ENCODE measurements around the gene WDR13.
A peak's percentile ranks its signal among the peaks of the same experiment; 100 is the strongest.
"Not testable (repeated sequence)": the region's sequence is repeated elsewhere in the genome, so short reads cannot be mapped to it uniquely, and the experiment has no call there.

Gene WDR13

DNA sequence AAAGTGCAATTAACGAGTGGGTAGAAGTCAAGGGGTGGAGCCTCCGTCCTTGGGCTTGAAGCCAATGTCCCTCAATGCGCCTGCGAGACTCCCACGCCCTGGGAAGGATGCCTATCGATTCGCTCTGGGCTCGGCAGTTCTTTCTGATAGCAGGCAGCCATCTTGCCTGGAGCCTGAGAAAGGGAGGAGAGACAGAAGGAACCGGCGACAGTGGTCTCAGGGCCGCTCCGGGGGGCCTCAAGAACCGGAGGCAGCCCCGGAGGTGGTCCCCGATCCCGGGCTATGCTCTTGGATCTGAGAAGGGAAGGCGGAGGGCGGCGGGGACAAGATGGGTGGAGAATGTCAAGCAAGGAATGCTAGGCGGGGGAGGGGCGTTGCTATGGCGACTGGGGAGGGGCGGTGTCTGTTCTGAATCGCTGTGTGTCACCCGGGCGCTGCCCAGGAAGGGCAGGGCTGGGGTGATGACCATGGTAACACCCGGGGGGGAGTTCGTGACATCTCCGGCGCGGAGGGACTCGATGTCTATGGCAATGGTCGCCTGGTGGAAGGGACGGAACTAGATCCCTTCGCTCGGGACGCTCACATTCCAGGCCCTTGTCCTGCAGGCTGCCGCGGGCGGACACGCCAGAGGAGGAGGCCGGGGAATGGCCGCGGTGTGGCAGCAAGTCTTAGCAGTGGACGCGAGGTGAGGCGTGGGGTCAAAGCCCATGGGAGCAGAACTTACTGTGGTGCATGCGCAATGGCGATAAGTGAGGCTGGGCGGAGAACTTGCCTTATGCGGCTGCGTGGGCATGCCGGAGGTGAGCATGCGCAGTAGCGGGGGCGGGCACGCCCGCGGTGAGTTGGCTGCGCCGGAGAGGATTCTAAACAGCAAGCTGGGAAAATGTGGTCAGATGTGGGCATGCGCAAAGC, at the start of gene WDR13:
WDR13 (plus strand) TSS at position 140 of the 912 bp plus-strand sequence; CDS start at position 645, 505 bp downstream.
- peak; percentile 83 for DNase-seq (ENCODE audit: low read depth)

GRCh38 chrX:48548871-48549270, 48.4 kb upstream of the WDR13 start:
- no peak for DNase-seq (ENCODE audit: low read depth)

DNA sequence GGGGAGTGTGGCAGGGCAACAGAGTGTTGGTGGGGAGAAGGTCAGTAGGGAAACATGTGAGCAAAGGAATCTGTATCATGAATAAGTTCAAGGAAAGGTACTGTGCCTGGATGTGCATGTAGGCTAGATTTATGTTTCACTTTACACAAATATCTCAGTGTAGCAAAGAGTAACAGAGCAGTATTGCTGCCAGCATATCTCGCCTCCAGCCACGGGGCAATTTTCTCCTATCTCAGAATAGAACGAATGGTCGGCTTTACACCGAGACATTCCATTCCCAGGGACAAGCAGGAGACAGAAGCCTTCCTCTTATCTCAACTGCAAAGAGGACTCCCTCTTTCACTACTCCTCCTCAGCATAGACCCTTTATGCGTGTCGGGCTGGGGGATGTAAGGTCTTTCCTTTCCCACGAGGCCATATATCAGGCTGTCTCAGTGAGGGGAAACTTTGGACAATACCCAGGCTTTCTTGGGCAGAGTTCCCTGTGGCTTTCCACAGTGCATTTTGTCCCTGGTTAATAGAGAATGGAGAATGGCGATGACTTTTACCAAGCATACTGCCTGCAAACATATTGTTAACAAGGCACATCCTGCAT, 41.5 kb upstream of the WDR13 start:
- not testable (repeated sequence) for DNase-seq (ENCODE audit: low read depth)

- peak; percentile 28 for DNase-seq (ENCODE audit: low read depth)
Observed at GRCh38 chrX:48558271-48558670, 39.0 kb upstream of the WDR13 start.

DNA sequence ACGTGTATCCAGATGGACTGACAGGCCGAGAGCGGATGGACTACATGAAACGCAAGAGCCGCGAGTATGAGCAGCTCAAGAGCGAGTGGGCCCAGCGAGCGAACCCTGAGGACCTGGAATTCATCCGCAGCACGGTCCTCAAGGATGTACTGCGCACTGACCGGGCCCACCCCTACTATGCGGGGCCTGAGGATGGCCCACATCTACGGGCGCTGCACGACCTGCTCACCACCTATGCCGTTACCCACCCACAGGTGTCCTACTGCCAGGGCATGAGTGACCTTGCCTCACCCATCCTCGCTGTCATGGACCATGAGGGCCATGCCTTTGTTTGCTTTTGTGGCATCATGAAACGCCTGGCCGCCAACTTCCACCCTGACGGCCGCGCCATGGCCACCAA, 37.7 kb upstream of the WDR13 start:
- no peak for DNase-seq (ENCODE audit: low read depth)

DNA sequence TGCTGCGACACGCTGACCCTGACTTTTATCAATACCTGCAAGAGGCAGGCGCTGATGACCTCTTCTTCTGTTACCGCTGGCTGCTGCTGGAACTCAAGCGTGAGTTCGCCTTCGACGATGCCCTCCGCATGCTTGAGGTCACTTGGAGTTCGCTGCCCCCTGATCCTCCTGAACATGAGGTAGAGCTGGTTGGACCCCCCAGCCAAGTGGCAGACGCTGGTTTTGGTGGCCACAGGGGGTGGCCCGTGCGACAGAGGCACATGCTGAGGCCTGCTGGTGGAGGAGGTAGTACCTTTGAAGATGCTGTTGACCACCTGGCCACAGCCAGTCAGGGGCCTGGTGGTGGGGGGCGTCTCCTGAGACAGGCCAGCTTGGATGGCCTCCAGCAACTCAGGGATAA, 37.2 kb upstream of the WDR13 start:
- no peak for DNase-seq (ENCODE audit: low read depth)

GRCh38 chrX:48560681-48561080, 36.6 kb upstream of the WDR13 start:
- DNase-seq (ENCODE audit: low read depth) = no peak

DNA sequence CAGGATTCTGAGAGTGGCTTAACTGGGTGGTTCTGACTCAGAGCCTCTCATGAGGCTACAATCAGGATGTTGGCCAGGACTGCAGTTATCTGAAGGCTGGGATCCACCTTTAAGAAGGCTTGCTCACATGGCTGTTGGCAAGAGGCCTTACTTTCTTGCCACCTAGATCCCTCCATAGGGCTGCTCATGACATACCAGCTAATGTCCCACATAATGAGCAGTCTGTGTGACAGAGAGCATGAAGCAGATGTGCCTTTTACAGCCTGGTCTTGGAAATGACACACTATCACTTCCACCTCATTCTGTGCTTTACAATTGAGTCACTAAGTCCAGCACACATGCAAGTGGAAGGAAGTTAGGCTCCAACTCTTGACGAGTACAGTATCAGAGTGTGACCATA, 27.3 kb upstream of the WDR13 start:
- DNase-seq (ENCODE audit: low read depth) = peak; percentile 29

DNA sequence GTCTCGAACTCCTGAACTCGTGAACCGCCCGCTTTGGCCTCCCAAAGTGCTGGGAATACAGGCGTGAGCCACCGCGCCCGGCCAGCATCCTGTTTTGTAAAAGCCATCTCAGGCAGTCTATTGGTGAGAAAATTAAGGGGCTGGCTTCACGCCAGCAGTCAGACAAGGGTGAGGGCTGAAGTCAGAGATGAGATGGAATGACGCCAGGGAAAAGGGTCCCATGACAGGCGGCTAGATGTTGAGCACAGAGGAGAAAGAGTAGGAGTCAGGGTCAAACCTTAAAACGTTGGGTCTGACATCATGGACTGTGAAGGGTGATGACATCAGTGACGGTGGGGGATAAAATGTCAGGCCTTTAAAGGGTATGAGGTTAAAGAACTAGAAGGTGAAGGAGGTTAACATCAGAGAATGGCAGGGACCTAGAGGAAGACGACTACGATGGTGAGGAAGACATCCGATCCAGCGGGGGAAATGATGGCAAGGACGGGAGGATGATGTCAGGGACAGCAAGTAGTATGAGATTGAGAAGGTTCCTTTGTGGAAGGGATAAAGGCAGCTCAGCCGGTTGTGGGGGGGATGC, 23.5 kb upstream of the WDR13 start:
- no peak for DNase-seq (ENCODE audit: low read depth)

GRCh38 chrX:48574270-48575266, 22.7 kb upstream of the WDR13 start, which contains the start of gene RBM3:
RBM3 (plus strand) TSS chrX:48574484; CDS start chrX:48575181, 697 bp downstream.
- DNase-seq (ENCODE audit: low read depth) = peak; percentile 83

GRCh38 chrX:48575642-48576041, 21.6 kb upstream of the WDR13 start:
- DNase-seq (ENCODE audit: low read depth) = no peak

DNA sequence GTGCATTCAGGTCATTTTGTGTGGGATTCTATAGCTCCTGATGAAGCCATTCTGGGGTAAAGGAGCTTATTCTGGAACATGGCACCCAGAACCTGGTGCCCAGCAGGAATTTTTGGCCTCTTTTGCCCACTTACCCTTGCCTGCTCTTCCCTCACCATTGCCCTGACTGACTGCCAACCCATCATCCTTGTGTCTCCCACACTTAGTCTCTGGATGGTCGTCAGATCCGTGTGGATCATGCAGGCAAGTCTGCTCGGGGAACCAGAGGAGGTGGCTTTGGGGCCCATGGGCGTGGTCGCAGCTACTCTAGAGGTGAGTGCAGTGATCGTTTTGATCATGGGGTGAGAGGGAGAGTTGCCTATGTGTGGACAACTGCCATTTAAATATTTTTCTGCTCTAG, 21.2 kb upstream of the WDR13 start:
- DNase-seq (ENCODE audit: low read depth) = no peak

DNA sequence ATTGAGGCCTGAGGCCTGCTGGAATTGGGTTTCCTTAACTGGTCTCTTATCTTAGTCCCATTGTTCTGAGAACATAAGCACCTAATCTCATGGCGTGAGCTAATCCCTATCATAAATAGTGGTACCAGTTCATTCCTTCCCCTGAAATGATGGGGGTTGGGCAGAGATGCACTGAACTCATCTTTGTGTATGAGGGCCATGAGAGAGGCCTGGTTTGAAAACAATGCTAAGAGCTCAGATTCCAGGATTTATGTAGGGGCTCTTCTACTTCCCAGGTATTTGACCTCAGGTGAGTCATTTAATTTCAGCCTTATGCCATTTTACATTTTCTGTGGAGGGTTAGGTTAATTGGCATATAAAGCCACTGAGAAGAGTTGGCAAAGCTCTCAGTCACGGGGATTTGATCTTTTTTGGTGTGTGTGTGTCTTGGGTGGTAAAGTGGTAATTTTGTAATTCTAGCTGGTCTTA, 18.6 kb upstream of the WDR13 start:
- no peak for DNase-seq (ENCODE audit: low read depth)

DNA sequence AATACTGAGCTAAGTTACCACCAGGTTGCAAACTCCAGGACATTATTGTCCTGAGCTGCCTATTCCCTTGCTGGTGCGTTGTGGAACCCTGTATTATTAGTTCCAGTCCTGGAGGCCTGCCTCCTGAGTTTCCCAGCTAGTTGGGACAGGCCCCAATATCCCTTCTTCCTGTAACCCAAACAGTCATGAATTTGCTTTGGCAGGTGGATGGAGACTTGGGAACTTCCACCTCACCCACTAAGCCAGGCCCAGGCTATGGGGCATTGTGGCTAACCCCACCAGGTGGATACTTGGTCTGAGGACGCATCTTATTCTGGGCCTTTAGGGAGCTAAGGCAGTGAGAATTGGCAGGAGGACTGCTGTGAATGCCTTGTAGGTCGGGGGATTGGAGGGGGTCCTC, 18.0 kb upstream of the WDR13 start:
- DNase-seq (ENCODE audit: low read depth) = no peak

GRCh38 chrX:48580662-48581061, 16.6 kb upstream of the WDR13 start:
- no peak for DNase-seq (ENCODE audit: low read depth)

- DNase-seq (ENCODE audit: low read depth) = no peak
Observed at GRCh38 chrX:48584698-48585097, 12.6 kb upstream of the WDR13 start.

DNA sequence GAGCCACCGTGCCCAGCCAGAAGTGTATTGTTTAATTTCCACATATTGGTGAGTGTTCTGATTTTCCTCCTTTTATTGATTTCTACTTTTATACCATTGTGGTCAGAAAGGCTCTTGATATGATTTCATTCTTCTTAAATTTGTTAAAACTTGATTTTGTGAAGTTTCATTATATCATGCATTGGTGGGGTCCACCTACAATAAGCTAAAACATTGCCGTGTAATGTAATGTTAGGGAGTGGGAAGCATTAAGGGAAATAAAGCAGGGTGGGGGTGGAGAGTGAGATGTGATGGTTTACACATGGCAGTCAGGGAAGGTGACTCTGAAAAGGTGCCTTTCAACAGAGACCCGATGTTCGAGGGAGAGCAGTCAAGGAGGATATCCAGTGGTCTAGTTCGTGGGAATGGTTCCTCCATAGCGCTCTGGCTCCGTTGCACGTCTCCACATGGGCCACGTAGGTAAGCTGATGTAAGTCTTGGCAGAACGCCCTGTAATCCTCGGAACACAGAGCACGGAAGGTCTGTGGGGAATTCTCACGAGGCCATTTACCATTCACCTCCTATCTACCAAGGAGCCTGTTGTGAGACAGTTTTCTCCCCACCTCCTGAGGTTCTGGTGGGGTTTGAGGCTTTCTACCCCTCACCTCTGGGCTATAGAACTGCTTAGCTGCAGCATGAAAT, 7.7 kb upstream of the WDR13 start:
- DNase-seq (ENCODE audit: low read depth) = no peak

GRCh38 chrX:48590203-48591103, 6.8 kb upstream of the WDR13 start:
- no peak for DNase-seq (ENCODE audit: low read depth)

- peak; percentile 53 for DNase-seq (ENCODE audit: low read depth)
Observed at GRCh38 chrX:48591255-48591791, 6.0 kb upstream of the WDR13 start.

DNA sequence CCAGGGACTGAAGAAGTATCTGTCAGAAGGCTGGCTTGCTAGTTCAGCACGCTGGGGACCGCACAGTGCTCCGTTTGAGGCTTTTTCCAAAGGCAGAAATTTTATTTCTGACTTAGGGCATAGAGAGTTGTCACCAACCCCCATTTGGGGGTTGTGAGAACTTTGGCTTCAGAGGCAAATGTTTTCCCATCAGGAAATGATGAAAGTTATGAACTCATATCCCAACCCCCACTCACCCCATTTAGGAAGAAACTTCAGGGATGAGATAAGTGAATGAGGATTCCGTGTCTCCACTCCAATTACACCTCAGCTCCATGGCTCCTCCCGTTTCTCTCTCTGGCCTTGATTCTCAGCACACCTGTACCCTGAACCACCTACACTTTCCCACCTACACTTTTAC, 4.3 kb upstream of the WDR13 start:
- no peak for DNase-seq (ENCODE audit: low read depth)

Data from GM04504 (cell line).